AG04449 (cell line): ENCODE measurements around the gene PBX3.

Experiments
- CTCF ChIA-PET: fragments of 350-600 bp; formaldehyde crosslinking; extraction: SDS; loops from one replicate; lab custom pipeline; 2021; ENCODE audit warnings: antibody characterized with exemption; lab: Yijun Ruan, JAX
- POLR2A ChIA-PET: fragments of 400-600, 350-600 bp; formaldehyde crosslinking; extraction: SDS; loops from one replicate; lab custom pipeline; 2020; ENCODE audit warnings: antibody characterized with exemption, inconsistent platforms; lab: Yijun Ruan, JAX
- DNase-seq: peaks from one replicate; pipeline ENCODE4 v3.0.0-alpha.2; 2010; ENCODE audit warnings: low read depth, low spot score
- H3K4me3 ChIP-seq: 2 replicates; pipeline ENCODE4 v1.5.1; 2011; ENCODE audit warnings: low read depth, mild to moderate bottlenecking, control low read depth, low read length
- CTCF ChIP-seq: IDR thresholded peaks from one replicate; pipeline ENCODE4 v1.5.1; 2011; ENCODE audit warnings: mild to moderate bottlenecking, moderate library complexity, low read length, control low read depth, inconsistent platforms; ENCODE audit not compliant: insufficient read depth; ENCODE audit errors: missing control alignments

The PBX3 gene

GRCh38 chr9:125966959-125967711, 220.0 kb downstream of the PBX3 start:
- no peak overlapping the region for H3K4me3 ChIP-seq
- no peak for TF ChIP-seq CTCF
- no peak for DNase-seq
- POLR2A ChIA-PET = interaction anchor here (0.6 kb wide), 1 partner anchor 55 kb away, joined by 3 read pairs; no protein-coding TSS in a partner anchor
- CTCF ChIA-PET = no interaction called here

GRCh38 chr9:125968714-125969374, 221.7 kb downstream of the PBX3 start:
- H3K4me3 ChIP-seq = no peak overlapping the region
- TF ChIP-seq CTCF = no peak
- POLR2A ChIA-PET = no interaction called here
- no peak for DNase-seq
- CTCF ChIA-PET = no interaction called here

GRCh38 chr9:125969462-125969861, 222.3 kb downstream of the PBX3 start:
- TF ChIP-seq CTCF = no peak
- CTCF ChIA-PET = no interaction called here
- H3K4me3 ChIP-seq = no peak overlapping the region
- no peak for DNase-seq
- POLR2A ChIA-PET = no interaction called here

GRCh38 chr9:125969868-125970267, 222.7 kb downstream of the PBX3 start:
- no peak overlapping the region for H3K4me3 ChIP-seq
- TF ChIP-seq CTCF = no peak
- POLR2A ChIA-PET = no interaction called here
- no peak for DNase-seq
- CTCF ChIA-PET = no interaction called here

- DNase-seq = no peak
- H3K4me3 ChIP-seq = no peak overlapping the region
- POLR2A ChIA-PET = no interaction called here
- TF ChIP-seq CTCF = no peak
- CTCF ChIA-PET = interaction anchor here (0.6 kb wide), 1 partner anchor 1030 kb away, joined by 3 read pairs; no protein-coding TSS in a partner anchor
Measured at GRCh38 chr9:125970340-125970739, 223.2 kb downstream of the PBX3 start.

- no peak overlapping the region for H3K4me3 ChIP-seq
- no peak for TF ChIP-seq CTCF
- POLR2A ChIA-PET = no interaction called here
- CTCF ChIA-PET = no interaction called here
- DNase-seq = no peak
Measured at GRCh38 chr9:125971050-125971449, 223.9 kb downstream of the PBX3 start.
